IMR-90 (cell line): ENCODE data around the gene SERF2. TPM values are rescaled to one million over a fixed set of nuclear protein-coding genes. Genes with fewer than 3 reads are reported as not detected.

ENCODE experiments used
- ATAC-seq: fragments of 200-7000 bp; cut with Tn5 transposase; 2 replicates; pipeline ENCODE4 v1.9.1; 2020; ENCODE audit warnings: low read depth, mild to moderate bottlenecking, moderate library complexity
- Bru-seq: library from RNA; stranded (reverse); fragments of 400-500 nt; gene quantifications from one replicate; lab custom pipeline; 2021; lab: Mats Ljungman, UMichigan
- BruChase-seq, 2 experiments: library from RNA; stranded (reverse); fragments of 400-500 nt; gene quantifications; one replicate each; lab custom pipeline; 2021; lab: Mats Ljungman, UMichigan
- BruUV-seq: library from RNA; stranded (reverse); fragments of 400-500 nt; replicated peaks from 2 replicates; lab custom pipeline; 2021; lab: Mats Ljungman, UMichigan
- CTCF ChIA-PET: fragments of 300-600 bp; formaldehyde crosslinking; extraction: SDS; loops from one replicate; lab custom pipeline; 2021; ENCODE audit warnings: antibody characterized with exemption; lab: Yijun Ruan, JAX
- POLR2A ChIA-PET: fragments of 300-600 bp; sonication (Branson Sonifier 250); formaldehyde crosslinking; loops from one replicate; lab custom pipeline; 2022; ENCODE audit warnings: antibody characterized with exemption; ENCODE audit not compliant: unreplicated experiment; lab: Charles Lee
- DNase-seq: peaks from one replicate; pipeline ENCODE4 v3.0.0; 2013
- H2AFZ ChIP-seq: replicated peaks from 2 replicates; pipeline ENCODE3; 2013; ENCODE audit warnings: low read length, mild to moderate bottlenecking; ENCODE audit not compliant: poor library complexity
- H2AK5ac ChIP-seq: 2 replicates; pipeline ENCODE4 v1.6.1; 2013; ENCODE audit warnings: low read depth, low read length, inconsistent platforms
- H2AK9ac ChIP-seq: replicated peaks from 2 replicates; pipeline ENCODE3; 2013; ENCODE audit warnings: mild to moderate bottlenecking, low read depth, low read length, moderate library complexity; ENCODE audit not compliant: poor library complexity
- H2BK120ac ChIP-seq: 2 replicates; pipeline ENCODE4 v1.6.1; 2013; ENCODE audit warnings: low read depth, low read length, inconsistent platforms
- H2BK15ac ChIP-seq: 3 replicates; pipeline ENCODE4 v1.6.1; 2013; ENCODE audit warnings: low read depth, low read length, inconsistent platforms
- H2BK20ac ChIP-seq: 2 replicates; pipeline ENCODE4 v1.6.1; 2013; ENCODE audit warnings: low read depth, mild to moderate bottlenecking, inconsistent platforms, low read length, moderate library complexity
- H2BK5ac ChIP-seq: 2 replicates; pipeline ENCODE4 v1.6.1; 2013; ENCODE audit warnings: mild to moderate bottlenecking, low read depth, low read length, inconsistent platforms; ENCODE audit not compliant: poor library complexity, severe bottlenecking
- H3K14ac ChIP-seq: replicated peaks from 2 replicates; pipeline ENCODE4 v1.6.1; 2013; ENCODE audit warnings: low read depth, low read length, inconsistent platforms
- H3K18ac ChIP-seq: 2 replicates; pipeline ENCODE4 v1.6.1; 2013; ENCODE audit warnings: low read depth, low read length, control low read depth
- H3K23ac ChIP-seq: 2 replicates; pipeline ENCODE4 v1.6.1; 2013; ENCODE audit warnings: low read depth, low read length, inconsistent platforms
- H3K27ac ChIP-seq: 2 replicates; pipeline ENCODE4 v1.5.1; 2013; ENCODE audit warnings: mild to moderate bottlenecking, control low read depth, low read length; ENCODE audit not compliant: insufficient read depth
- H3K27me3 ChIP-seq: 2 replicates; pipeline ENCODE4 v1.6.1; 2013; ENCODE audit warnings: low read length; ENCODE audit not compliant: control insufficient read depth, insufficient read depth
- H3K36me3 ChIP-seq: 2 replicates; pipeline ENCODE4 v1.6.1; 2013; ENCODE audit warnings: low read length, mixed read lengths; ENCODE audit not compliant: control insufficient read depth, insufficient read depth
- H3K4ac ChIP-seq: 2 replicates; pipeline ENCODE4 v1.6.1; 2013; ENCODE audit warnings: low read depth, low read length, inconsistent platforms
- H3K4me1 ChIP-seq: 2 replicates; pipeline ENCODE4 v1.6.1; 2013; ENCODE audit warnings: low read length, mixed read lengths; ENCODE audit not compliant: control insufficient read depth, insufficient read depth
- H3K4me2 ChIP-seq: 2 replicates; pipeline ENCODE4 v1.6.1; 2013; ENCODE audit warnings: low read depth, mild to moderate bottlenecking, control low read depth, low read length, moderate library complexity
- H3K4me3 ChIP-seq: 2 replicates; pipeline ENCODE4 v1.5.1; 2013; ENCODE audit warnings: low read depth, mild to moderate bottlenecking, control low read depth, low read length, moderate library complexity; ENCODE audit not compliant: insufficient read depth
- H3K56ac ChIP-seq: 2 replicates; pipeline ENCODE4 v1.6.1; 2013; ENCODE audit warnings: low read length, inconsistent platforms; ENCODE audit not compliant: insufficient read depth; ENCODE audit errors: extremely low read depth
- H3K79me1 ChIP-seq, 2 experiments: 2 replicates each; pipeline ENCODE4 v1.6.1; 2013; ENCODE audit warnings: low read length in 2 of 2, inconsistent platforms in 1 of 2, low read depth in 1 of 2
- H3K9ac ChIP-seq: 2 replicates; pipeline ENCODE4 v1.6.1; 2013; ENCODE audit warnings: low read depth, low read length, control low read depth
- H3K9me1 ChIP-seq: 2 replicates; pipeline ENCODE4 v1.6.1; 2013; ENCODE audit warnings: low read length, inconsistent platforms; ENCODE audit not compliant: insufficient read depth
- H3K9me3 ChIP-seq: 2 replicates; pipeline ENCODE4 v1.6.1; 2013; ENCODE audit warnings: low read length; ENCODE audit not compliant: control insufficient read depth, insufficient read depth
- H4K20me1 ChIP-seq: 2 replicates; pipeline ENCODE4 v1.6.1; 2013; ENCODE audit warnings: low read length, inconsistent platforms; ENCODE audit not compliant: insufficient read depth
- H4K5ac ChIP-seq: 2 replicates; pipeline ENCODE4 v1.6.1; 2013; ENCODE audit warnings: mild to moderate bottlenecking, low read depth, low read length, control low read depth
- H4K8ac ChIP-seq, 2 experiments: 2 replicates each; pipeline ENCODE4 v1.6.1; 2013; ENCODE audit warnings: low read depth in 2 of 2, low read length in 2 of 2, control low read depth in 1 of 2, inconsistent platforms in 1 of 2
- H4K91ac ChIP-seq: 2 replicates; pipeline ENCODE4 v1.6.1; 2013; ENCODE audit warnings: low read depth, low read length, inconsistent platforms; ENCODE audit not compliant: insufficient read depth
- BHLHE40 ChIP-seq: fragments of 150-350 bp; IDR thresholded peaks from 2 replicates; pipeline ENCODE4 v1.6.1; 2016; ENCODE audit warnings: mild to moderate bottlenecking, low read depth, low read length
- MAFK ChIP-seq: IDR thresholded peaks from 2 replicates; pipeline ENCODE4 v1.6.1; 2012; ENCODE audit warnings: low read depth, low read length, improper control_type of control experiment
- MAZ ChIP-seq: IDR thresholded peaks from 2 replicates; pipeline ENCODE4 v1.6.1; 2012; ENCODE audit warnings: low read depth, mild to moderate bottlenecking, low read length, improper control_type of control experiment, moderate library complexity, borderline replicate concordance
- MXI1 ChIP-seq: IDR thresholded peaks from 2 replicates; pipeline ENCODE4 v1.6.1; 2012; ENCODE audit warnings: low read depth, mild to moderate bottlenecking, low read length, moderate library complexity, borderline replicate concordance
- RAD21 ChIP-seq: IDR thresholded peaks from 2 replicates; pipeline ENCODE4 v1.6.1; 2012; ENCODE audit warnings: low read length, improper control_type of control experiment
- RCOR1 ChIP-seq: IDR thresholded peaks from 2 replicates; pipeline ENCODE4 v1.6.1; 2012; ENCODE audit warnings: mild to moderate bottlenecking, low read length, improper control_type of control experiment; ENCODE audit not compliant: insufficient replicate concordance
- RFX5 ChIP-seq: IDR thresholded peaks from 2 replicates; pipeline ENCODE4 v1.8.0; 2012; ENCODE audit warnings: low read depth, mild to moderate bottlenecking, low read length, moderate library complexity
- SMC3 ChIP-seq: fragments of 150-350 bp; IDR thresholded peaks from 2 replicates; pipeline ENCODE4 v1.6.1; 2016; ENCODE audit warnings: low read depth, mild to moderate bottlenecking, antibody characterized with exemption, low read length, moderate library complexity
- USF2 ChIP-seq: fragments of 150-350 bp; IDR thresholded peaks from 2 replicates; pipeline ENCODE4 v1.6.1; 2017; ENCODE audit warnings: mild to moderate bottlenecking, antibody characterized with exemption, low read length, low read depth
- WGBS, 2 experiments: methylation state at CpG; one replicate each; pipeline versions ENCODE4 v1.1.5 to v1.1.7; 2013; ENCODE audit warnings: missing lambda C conversion rate in 2 of 2; ENCODE audit not compliant: insufficient read length in 1 of 2; ENCODE audit errors: extremely low coverage in 2 of 2; 5-methylcytosine and 5-hydroxymethylcytosine counted together
- dilution Hi-C: fragments of 300-500 bp; cut with HindIII; formaldehyde crosslinking; loops from one replicate; pipeline ENCODE4 v1.14.3; 2018; ENCODE audit warnings: low sequenced_read_pairs; ENCODE audit not compliant: unreplicated experiment
- in situ Hi-C: fragments of 300-500 bp; cut with MboI; formaldehyde crosslinking; loops from 3 replicates; pipeline ENCODE4 v1.14.3; 2019; ENCODE audit warnings: low sequenced_read_pairs, inconsistent platforms, mixed read lengths
- intact Hi-C: fragments of 100-400 bp; cut with micrococcal nuclease; formaldehyde crosslinking; loops from 2 replicates; pipeline ENCODE4 v1.10.0; 2022
- long read RNA-seq: library from polyadenylated mRNA; unstranded; transcript quantifications from one replicate; pipeline ENCODE4 v2.0.0, GENCODE V29; 2021; ENCODE audit not compliant: unreplicated experiment
- polyA plus RNA-seq, 3 experiments: library from polyadenylated mRNA; depleted of rRNA; stranded (reverse); fragments of >200 nt; gene quantifications; 2 replicates each; pipeline ENCODE4 v1.2.3, GENCODE V29; 2012; ENCODE audit warnings: low replicate concordance in 1 of 3
- total RNA-seq: library from RNA; depleted of rRNA; stranded (reverse); fragments of >200 nt; gene quantifications from 2 replicates; pipeline ENCODE4 v1.2.3, GENCODE V29; 2012; rRNA removed
- TF ChIP-seq, protein P1 (sequence below): conservative IDR thresholded peaks from 2 replicates; pipeline ENCODE4 v1.5.1; 2012; ENCODE audit warnings: mild to moderate bottlenecking, low read depth, low read length, improper control_type of control experiment

The SERF2 gene
- total RNA-seq (157 and 526 TPM in 2 replicates), polyA plus RNA-seq (2012; rRNA removed) (2,187 and 2,655 TPM in 2 replicates), Bru-seq, nascent RNA (percentile 93 among the genes with signal in this experiment), BruChase-seq, experiment 1, labeled RNA remaining after a 6-hour chase (percentile 88 among the genes with signal in this experiment), BruChase-seq, experiment 2, labeled RNA remaining after a 2-hour chase (percentile 89 among the genes with signal in this experiment)
- 2,134 and 2,630 TPM in 2 replicates for polyA plus RNA-seq (2012; cell fraction: cytosol; rRNA removed)
- 589 and 688 TPM in 2 replicates for polyA plus RNA-seq (2012; cell fraction: nucleus; rRNA removed; ENCODE audit: low replicate concordance)
- long read RNA-seq, transcript SERF2-207 (2 exons, 582 nt), result minor isoform, 22 of 662 reads
- long read RNA-seq, transcript SERF2-201 (3 exons, 1,537 nt), result major isoform, 594 of 662 reads
- long read RNA-seq, transcript SERF2-205 (3 exons, 690 nt), result minor isoform, 6 of 662 reads
- long read RNA-seq, transcript SERF2-212 (4 exons, 2,099 nt), result minor isoform, 5 of 662 reads
- long read RNA-seq, partial matches to known transcripts, result 20 of 662 reads
- long read RNA-seq, other reads (novel, unspliced or antisense), result 9 of 662 reads

- H3K4me1 ChIP-seq, result peaks cover 20% of the 10 kb centered on the region
- H3K27ac ChIP-seq, result peak within 1 kb of the TSS; percentile 95
- peak within 1 kb of the TSS; percentile 97 for H3K9ac ChIP-seq
- no peaks in the 10 kb centered on the region for H3K9me3 ChIP-seq
- peak within 1 kb of the TSS; percentile 49 for H2BK20ac ChIP-seq
- H3K23ac ChIP-seq, result peak within 1 kb of the TSS; percentile 97
- peak within 1 kb of the TSS; percentile 82 for H3K4me2 ChIP-seq
- H3K18ac ChIP-seq, result peak within 1 kb of the TSS; percentile 69
- peak within 1 kb of the TSS; percentile 99 for H3K4ac ChIP-seq
- dilution Hi-C loops, result no loop called here
- DNase-seq (peak; percentile 99), ATAC-seq (peak; percentile 97)
- peak within 1 kb of the TSS; percentile 82 for H2BK5ac ChIP-seq
- intact Hi-C loops, result no loop called here
- peak within 1 kb of the TSS; percentile 83 for H2BK120ac ChIP-seq
- peaks cover 31 to 48% of the 10 kb centered on the region in 2 experiments for H3K79me1 ChIP-seq
- H3K4me3 ChIP-seq, result peak within 1 kb of the TSS; percentile 71
- H2AFZ ChIP-seq, result peak within 1 kb of the TSS; percentile 92
- peak within 1 kb of the TSS; percentile 97 for H2AK5ac ChIP-seq
- H2AK9ac ChIP-seq, result peak within 1 kb of the TSS; percentile 100
- H4K91ac ChIP-seq, result peak within 1 kb of the TSS; percentile 98
- BruUV-seq, result TSS peak; percentile 65
- peak within 1 kb of the TSS; percentile 89 for H2BK15ac ChIP-seq
- H3K27me3 ChIP-seq, result no peaks in the 10 kb centered on the region
- H3K56ac ChIP-seq, result peak within 1 kb of the TSS; percentile 95
- peak within 1 kb of the TSS; percentile 81 for H4K5ac ChIP-seq
- WGBS, 2 experiments, result 0% methylated on average over 9 of the region's 66 CpGs; no CpG with 5 or more reads in 1 of the 2 experiments
- peaks cover 36% of the 10 kb centered on the region for H3K36me3 ChIP-seq
- ChIA-PET CTCF (interaction anchor here (1.0 kb wide), 1 partner anchor 15 kb away, joined by 3 read pairs; the partner anchor contains the start of gene ELL3), POLR2A (no interaction called here)
- H4K20me1 ChIP-seq, result peaks cover 41% of the 10 kb centered on the region
- H3K14ac ChIP-seq, result peak within 1 kb of the TSS; percentile 99
- in situ Hi-C loops, result no loop called here
- peak within 1 kb of the TSS; percentile 86 to 98 for H4K8ac ChIP-seq
- peaks cover 31% of the 10 kb centered on the region for H3K9me1 ChIP-seq
- no peak for TF ChIP-seq MAFK
- TF ChIP-seq SMC3, result no peak
- TF ChIP-seq BHLHE40, result peak; percentile 93
- peak; percentile 25; the same call in 1 of the 2 replicates for TF ChIP-seq MXI1
- TF ChIP-seq USF2, result peak; percentile 99
- TF ChIP-seq RCOR1, result no peak
- no peak for TF ChIP-seq RAD21
- no peak for TF ChIP-seq RFX5
- TF ChIP-seq, protein P1, sequence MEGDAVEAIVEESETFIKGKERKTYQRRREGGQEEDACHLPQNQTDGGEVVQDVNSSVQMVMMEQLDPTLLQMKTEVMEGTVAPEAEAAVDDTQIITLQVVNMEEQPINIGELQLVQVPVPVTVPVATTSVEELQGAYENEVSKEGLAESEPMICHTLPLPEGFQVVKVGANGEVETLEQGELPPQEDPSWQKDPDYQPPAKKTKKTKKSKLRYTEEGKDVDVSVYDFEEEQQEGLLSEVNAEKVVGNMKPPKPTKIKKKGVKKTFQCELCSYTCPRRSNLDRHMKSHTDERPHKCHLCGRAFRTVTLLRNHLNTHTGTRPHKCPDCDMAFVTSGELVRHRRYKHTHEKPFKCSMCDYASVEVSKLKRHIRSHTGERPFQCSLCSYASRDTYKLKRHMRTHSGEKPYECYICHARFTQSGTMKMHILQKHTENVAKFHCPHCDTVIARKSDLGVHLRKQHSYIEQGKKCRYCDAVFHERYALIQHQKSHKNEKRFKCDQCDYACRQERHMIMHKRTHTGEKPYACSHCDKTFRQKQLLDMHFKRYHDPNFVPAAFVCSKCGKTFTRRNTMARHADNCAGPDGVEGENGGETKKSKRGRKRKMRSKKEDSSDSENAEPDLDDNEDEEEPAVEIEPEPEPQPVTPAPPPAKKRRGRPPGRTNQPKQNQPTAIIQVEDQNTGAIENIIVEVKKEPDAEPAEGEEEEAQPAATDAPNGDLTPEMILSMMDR, result no peak
- TF ChIP-seq MAZ, result peak; percentile 90
Measured at GRCh38 chr15:43791993-43792760, at the start of gene SERF2. TSS of gene SERF2 (plus strand) at chr15:43792320. CDS start at chr15:43792377, 57 bp downstream.
